ENCODE data around the gene CATSPERZ.

GRCh38 chr11:64262271-64263002 lies 37.7 kb upstream of the CATSPERZ start:
- no peak for TF ChIP-seq POLR2AphosphoS5 (IDR thresholded peaks at IDR 0.05)
- no peak for TF ChIP-seq POLR2A (IDR thresholded peaks at IDR 0.05)
- TF ChIP-seq, protein P1, sequence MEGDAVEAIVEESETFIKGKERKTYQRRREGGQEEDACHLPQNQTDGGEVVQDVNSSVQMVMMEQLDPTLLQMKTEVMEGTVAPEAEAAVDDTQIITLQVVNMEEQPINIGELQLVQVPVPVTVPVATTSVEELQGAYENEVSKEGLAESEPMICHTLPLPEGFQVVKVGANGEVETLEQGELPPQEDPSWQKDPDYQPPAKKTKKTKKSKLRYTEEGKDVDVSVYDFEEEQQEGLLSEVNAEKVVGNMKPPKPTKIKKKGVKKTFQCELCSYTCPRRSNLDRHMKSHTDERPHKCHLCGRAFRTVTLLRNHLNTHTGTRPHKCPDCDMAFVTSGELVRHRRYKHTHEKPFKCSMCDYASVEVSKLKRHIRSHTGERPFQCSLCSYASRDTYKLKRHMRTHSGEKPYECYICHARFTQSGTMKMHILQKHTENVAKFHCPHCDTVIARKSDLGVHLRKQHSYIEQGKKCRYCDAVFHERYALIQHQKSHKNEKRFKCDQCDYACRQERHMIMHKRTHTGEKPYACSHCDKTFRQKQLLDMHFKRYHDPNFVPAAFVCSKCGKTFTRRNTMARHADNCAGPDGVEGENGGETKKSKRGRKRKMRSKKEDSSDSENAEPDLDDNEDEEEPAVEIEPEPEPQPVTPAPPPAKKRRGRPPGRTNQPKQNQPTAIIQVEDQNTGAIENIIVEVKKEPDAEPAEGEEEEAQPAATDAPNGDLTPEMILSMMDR (IDR thresholded peaks at IDR 0.05) = no peak
- TF ChIP-seq EP300 (IDR thresholded peaks at IDR 0.05) = no peak
